Mesodermal cell (in vitro differentiated cells): ENCODE measurements around the gene TMEM63C.
"Not testable (repeated sequence)": the region's sequence is repeated elsewhere in the genome, so short reads cannot be mapped to it uniquely, and the experiment has no call there.

ENCODE experiments used
- H3K27ac ChIP-seq: 2 replicates; pipeline ENCODE4 v1.7.0; 2013; ENCODE audit warnings: mild to moderate bottlenecking, low read depth, low read length, moderate library complexity; ENCODE audit not compliant: severe bottlenecking
- H3K36me3 ChIP-seq: 2 replicates; pipeline ENCODE4 v1.7.1; 2013; ENCODE audit warnings: mild to moderate bottlenecking, low read length, moderate library complexity; ENCODE audit not compliant: control insufficient read depth, insufficient read depth
- H3K4me1 ChIP-seq: one replicate; pipeline ENCODE4 v1.7.1; 2013; ENCODE audit warnings: mild to moderate bottlenecking, low read length; ENCODE audit not compliant: insufficient read depth, control insufficient read depth, poor library complexity, severe bottlenecking
- H3K4me3 ChIP-seq: 2 replicates; pipeline ENCODE4 v1.7.0; 2013; ENCODE audit warnings: low read length, control low read depth, mild to moderate bottlenecking; ENCODE audit not compliant: insufficient read depth, poor library complexity, severe bottlenecking; ENCODE audit errors: extremely low read depth
- H3K9me3 ChIP-seq: 2 replicates; pipeline ENCODE4 v1.7.1; 2013; ENCODE audit warnings: mild to moderate bottlenecking, low read length, moderate library complexity; ENCODE audit not compliant: control insufficient read depth
- WGBS, 2 experiments: methylation state at CpG; one replicate each; pipeline ENCODE4 v1.1.5; 2013; ENCODE audit warnings: missing lambda C conversion rate in 2 of 2; ENCODE audit not compliant: insufficient coverage in 2 of 2; 5-methylcytosine and 5-hydroxymethylcytosine counted together

Gene TMEM63C

GRCh38 chr14:77158175-77158881, 23.3 kb upstream of the TMEM63C start:
- peaks cover 5% of the 10 kb centered on the region for H3K4me1 ChIP-seq
- H3K4me3 ChIP-seq, result no peak overlapping the region
- no peak overlapping the region for H3K27ac ChIP-seq
- WGBS, 2 experiments, result 17 to 30% methylated on average over 10 to 14 of the region's 18 CpGs
- H3K36me3 ChIP-seq, result no peaks in the 10 kb centered on the region
- no peaks in the 10 kb centered on the region for H3K9me3 ChIP-seq

GRCh38 chr14:77158882-77159255, 22.7 kb upstream of the TMEM63C start:
- no peak overlapping the region for H3K4me3 ChIP-seq
- H3K36me3 ChIP-seq, result no peaks in the 10 kb centered on the region
- H3K4me1 ChIP-seq, result peaks cover 5% of the 10 kb centered on the region
- WGBS, 2 experiments, result 73 to 90% methylated on average over 1 to 2 of the region's 2 CpGs
- H3K27ac ChIP-seq, result no peak overlapping the region
- H3K9me3 ChIP-seq, result no peaks in the 10 kb centered on the region

DNA sequence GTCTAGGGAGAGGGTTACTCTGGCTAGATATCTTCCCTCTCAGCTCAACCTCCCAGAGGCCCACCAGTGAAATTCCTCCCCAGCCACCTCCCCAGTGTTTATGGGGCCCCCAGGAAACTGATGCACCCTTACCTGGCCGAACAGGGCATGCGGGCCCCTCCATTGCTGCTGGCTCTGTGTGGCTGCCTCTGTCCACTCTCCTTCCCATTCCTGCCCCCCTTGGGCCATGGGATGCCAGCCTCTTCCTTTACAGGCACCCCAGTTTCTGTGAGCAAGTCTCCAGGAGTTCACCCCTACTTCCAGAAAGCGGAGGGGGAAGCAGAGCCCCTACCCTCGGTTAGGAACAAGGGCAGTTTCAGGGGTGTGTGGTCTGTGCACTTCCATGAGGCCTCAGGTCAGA, 20.6 kb upstream of the TMEM63C start:
- Histone ChIP-seq H3K4me1 (peaks cover 5% of the 10 kb centered on the region), H3K9me3 (no peaks in the 10 kb centered on the region), H3K27ac (no peak overlapping the region), H3K36me3 (no peaks in the 10 kb centered on the region), H3K4me3 (no peak overlapping the region)
- WGBS, 2 experiments, result 97 to 98% methylated on average over 4 of the region's 4 CpGs

DNA sequence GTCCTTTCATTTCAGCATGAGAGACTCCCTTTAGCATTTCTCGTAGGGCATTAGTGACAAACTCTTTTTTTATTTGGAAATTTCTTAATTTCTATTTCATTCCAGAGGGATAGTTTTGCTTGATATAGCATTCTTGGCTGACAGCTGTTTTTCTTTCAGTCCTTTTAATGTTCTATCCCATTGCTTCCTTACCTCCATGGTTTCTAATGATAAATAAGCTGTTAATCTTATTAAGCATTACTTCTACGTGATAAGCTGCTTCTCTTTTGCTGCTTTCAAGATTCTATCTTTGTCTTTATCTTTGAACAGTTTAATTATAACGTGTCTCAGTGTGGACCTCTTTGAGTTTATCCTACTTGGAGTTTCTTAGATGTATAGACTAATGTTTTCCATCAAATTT, 11.6 kb upstream of the TMEM63C start:
- Histone ChIP-seq H3K9me3 (peaks cover 4% of the 10 kb centered on the region), H3K4me1 (no peaks in the 10 kb centered on the region), H3K27ac (no peak overlapping the region), H3K36me3 (no peaks in the 10 kb centered on the region), H3K4me3 (no peak overlapping the region)
- WGBS, 2 experiments, result no CpG with 5 or more reads among the region's 3 CpGs

DNA sequence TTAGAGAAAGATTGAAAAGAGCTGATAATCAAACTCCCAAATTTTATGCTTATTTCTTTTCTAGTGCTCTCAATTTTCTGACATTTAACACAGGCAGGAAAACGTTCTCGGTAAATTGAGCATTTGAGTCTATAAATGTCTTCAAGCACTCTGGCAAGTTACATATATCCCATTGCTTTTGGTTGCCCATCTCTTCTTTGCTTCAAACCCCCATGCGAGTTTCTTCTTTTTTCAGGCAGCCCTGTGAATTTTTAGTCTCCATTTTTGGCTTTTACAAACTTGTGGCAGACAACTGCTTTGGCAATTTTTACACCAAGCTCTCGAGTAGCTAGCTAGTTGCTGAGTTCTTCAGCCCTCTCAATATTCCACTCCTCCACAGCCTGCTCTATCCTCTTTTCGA, 8.7 kb upstream of the TMEM63C start:
- no peaks in the 10 kb centered on the region for H3K36me3 ChIP-seq
- H3K4me3 ChIP-seq, result no peak overlapping the region
- 85 to 93% methylated on average over 5 of the region's 5 CpGs for WGBS, 2 experiments
- H3K4me1 ChIP-seq, result no peaks in the 10 kb centered on the region
- H3K9me3 ChIP-seq, result peaks cover 4% of the 10 kb centered on the region
- H3K27ac ChIP-seq, result no peak overlapping the region

GRCh38 chr14:77173911-77174617, 7.5 kb upstream of the TMEM63C start:
- WGBS, 2 experiments, result 89 to 92% methylated on average over 7 to 8 of the region's 9 CpGs
- H3K27ac ChIP-seq, H3K4me1 ChIP-seq, H3K36me3 ChIP-seq, H3K9me3 ChIP-seq, H3K4me3 ChIP-seq: not testable (repeated sequence)

DNA sequence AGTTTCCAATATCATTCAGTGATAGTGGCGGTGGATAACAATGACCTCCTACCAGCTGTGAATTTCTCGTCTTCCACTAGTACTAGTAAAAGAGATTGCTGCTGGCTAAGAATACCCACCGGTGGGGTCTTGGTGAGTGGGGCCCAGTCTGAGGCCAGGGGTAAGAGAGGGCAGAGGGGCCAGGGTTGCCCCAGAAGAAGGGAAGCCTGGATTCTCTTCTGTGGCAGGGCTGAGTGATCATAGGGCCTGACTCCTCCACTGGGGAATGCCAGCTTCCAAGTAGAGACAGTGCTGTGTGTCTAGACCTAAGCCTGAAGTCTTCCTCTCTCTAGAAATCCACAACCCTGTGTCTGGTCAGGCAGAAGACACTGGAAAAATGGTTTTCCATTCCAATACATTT, 5.8 kb upstream of the TMEM63C start:
- no peak overlapping the region for H3K27ac ChIP-seq
- H3K36me3 ChIP-seq, result no peaks in the 10 kb centered on the region
- 89 to 100% methylated on average over 1 to 2 of the region's 3 CpGs for WGBS, 2 experiments
- no peaks in the 10 kb centered on the region for H3K9me3 ChIP-seq
- H3K4me1 ChIP-seq, result no peaks in the 10 kb centered on the region
- H3K4me3 ChIP-seq, result no peak overlapping the region

GRCh38 chr14:77177702-77178101, 3.9 kb upstream of the TMEM63C start:
- H3K9me3 ChIP-seq, result no peaks in the 10 kb centered on the region
- H3K36me3 ChIP-seq, result no peaks in the 10 kb centered on the region
- H3K4me1 ChIP-seq, result peaks cover 3% of the 10 kb centered on the region
- WGBS, 2 experiments, result 67 to 80% methylated on average over 1 of the region's 1 CpG
- no peak overlapping the region for H3K27ac ChIP-seq
- no peak overlapping the region for H3K4me3 ChIP-seq

GRCh38 chr14:77178656-77179055, 2.9 kb upstream of the TMEM63C start:
- no peaks in the 10 kb centered on the region for H3K9me3 ChIP-seq
- no peak overlapping the region for H3K27ac ChIP-seq
- no peaks in the 10 kb centered on the region for H3K36me3 ChIP-seq
- no CpG with 5 or more reads among the region's 3 CpGs for WGBS, 2 experiments
- H3K4me3 ChIP-seq, result no peak overlapping the region
- peaks cover 3% of the 10 kb centered on the region for H3K4me1 ChIP-seq

GRCh38 chr14:77180726-77181602, 634 bp upstream of the TMEM63C start:
- 52% methylated on average over 11 to 12 of the region's 12 CpGs for whole genome bisulfite sequencing, 2 experiments
- Histone ChIP-seq H3K4me1 (peaks cover 3% of the 10 kb centered on the region), H3K27ac (no peak overlapping the region), H3K9me3 (no peaks in the 10 kb centered on the region), H3K4me3 (peak overlapping the region; percentile 51), H3K36me3 (no peaks in the 10 kb centered on the region)
